A673 (cell line): ENCODE data around the gene AKT3. TPM values are rescaled to one million over a fixed set of nuclear protein-coding genes. Genes with fewer than 3 reads are reported as not detected.

Source experiments
- BruUV-seq: library from RNA; stranded (reverse); fragments of 400-500 nt; replicated peaks from 2 replicates; lab custom pipeline; 2021; lab: Mats Ljungman, UMichigan
- CTCF ChIA-PET: fragments of 300-600 bp; sonication (Branson Sonifier 250); formaldehyde crosslinking; loops from one replicate; lab custom pipeline; 2022; ENCODE audit warnings: antibody characterized with exemption; lab: Charles Lee
- POLR2A ChIA-PET: fragments of 300-600 bp; sonication (Branson Sonifier 250); formaldehyde crosslinking; loops from one replicate; lab custom pipeline; 2022; ENCODE audit warnings: antibody characterized with exemption; ENCODE audit not compliant: low non-redundant PET; lab: Charles Lee
- DNase-seq: peaks from one replicate; pipeline ENCODE4 v3.0.0-alpha.2; 2015; ENCODE audit warnings: low spot score
- H3K27ac ChIP-seq: fragments of 200-600 bp; sonication (generic); 2 replicates; pipeline ENCODE4 v1.5.1; 2016; ENCODE audit warnings: mixed run types, low read depth, mild to moderate bottlenecking, mixed read lengths, antibody characterized with exemption, low read length; ENCODE audit not compliant: poor library complexity, severe bottlenecking
- H3K27me3 ChIP-seq: fragments of 200-600 bp; sonication (generic); replicated peaks from 2 replicates; pipeline ENCODE4 v1.6.1; 2017; ENCODE audit warnings: mixed run types, low read depth, mild to moderate bottlenecking, mixed read lengths, antibody characterized with exemption, low read length; ENCODE audit not compliant: insufficient read depth, poor library complexity
- H3K36me3 ChIP-seq: fragments of 200-600 bp; sonication (generic); 2 replicates; pipeline ENCODE4 v1.6.1; 2016; ENCODE audit warnings: mixed run types, mild to moderate bottlenecking, mixed read lengths, antibody characterized with exemption, low read length; ENCODE audit not compliant: insufficient read depth, poor library complexity, severe bottlenecking
- H3K4me1 ChIP-seq: fragments of 200-600 bp; sonication (generic); 2 replicates; pipeline ENCODE4 v1.6.1; 2017; ENCODE audit warnings: mixed run types, mild to moderate bottlenecking, mixed read lengths, antibody characterized with exemption, low read length; ENCODE audit not compliant: insufficient read depth, poor library complexity, severe bottlenecking
- H3K4me3 ChIP-seq: fragments of 200-600 bp; sonication (generic); 2 replicates; pipeline ENCODE4 v1.5.1; 2016; ENCODE audit warnings: low read depth, mixed run types, mild to moderate bottlenecking, mixed read lengths, low read length; ENCODE audit not compliant: poor library complexity, severe bottlenecking
- H3K9me3 ChIP-seq: fragments of 200-600 bp; sonication (generic); 2 replicates; pipeline ENCODE4 v1.6.1; 2016; ENCODE audit warnings: mixed run types, low read depth, mild to moderate bottlenecking, mixed read lengths, antibody characterized with exemption, low read length; ENCODE audit not compliant: poor library complexity, severe bottlenecking
- EZH2 ChIP-seq: fragments of 200-600 bp; sonication (generic); IDR thresholded peaks from 2 replicates; pipeline ENCODE4 v1.6.1; 2017; ENCODE audit warnings: borderline replicate concordance, low read depth, mild to moderate bottlenecking, mixed read lengths, antibody characterized with exemption, low read length; ENCODE audit not compliant: poor library complexity, severe bottlenecking
- intact Hi-C: fragments of 100-400 bp; cut with micrococcal nuclease; formaldehyde crosslinking; loops from one replicate; pipeline ENCODE4 v1.10.0; 2022; ENCODE audit not compliant: unreplicated experiment
- total RNA-seq: library from RNA; stranded (reverse); gene quantifications from 2 replicates; pipeline ENCODE4 v1.2.3, GENCODE V29; 2021
- TF ChIP-seq, protein P1 (sequence below): fragments of 300-800, 200-600 bp; sonication (generic); conservative IDR thresholded peaks from 2 replicates; pipeline ENCODE4 v1.5.1; 2017; ENCODE audit warnings: low read depth, mild to moderate bottlenecking, antibody characterized with exemption, low read length, moderate library complexity, mixed read lengths

Gene AKT3
- total RNA-seq, 1 experiment from 2014 or later: 14.4 TPM

DNA sequence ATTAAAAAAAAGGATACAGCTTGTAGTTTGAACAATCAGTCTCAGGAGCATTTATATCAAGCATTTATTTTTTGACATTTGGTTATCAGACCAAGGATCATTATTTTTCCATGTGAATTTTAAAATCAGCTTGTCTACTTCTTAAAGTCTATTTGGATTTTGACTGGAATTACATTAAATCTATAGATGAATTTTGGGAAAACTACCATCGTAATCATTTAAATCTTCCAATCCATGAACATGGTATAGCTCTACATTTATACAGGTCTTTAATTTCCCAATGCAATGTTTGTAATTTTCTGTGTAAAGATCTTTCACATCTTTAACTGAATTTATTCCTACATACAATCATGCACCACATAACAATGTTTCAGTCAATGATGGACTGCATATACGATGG, 203.2 kb downstream of the AKT3 start:
- BruUV-seq: no TSS peak
- CTCF ChIA-PET: no interaction called here
- POLR2A ChIA-PET: no interaction called here

GRCh38 chr1:243645281-243645680, 204.8 kb downstream of the AKT3 start:
- H3K4me3 ChIP-seq: no peak overlapping the region
- no peaks in the 10 kb centered on the region for H3K4me1 ChIP-seq
- POLR2A ChIA-PET: no interaction called here
- no peaks in the 10 kb centered on the region for H3K9me3 ChIP-seq
- CTCF ChIA-PET: no interaction called here
- BruUV-seq: no TSS peak
- no peak for TF ChIP-seq EZH2
- TF ChIP-seq, protein P1, sequence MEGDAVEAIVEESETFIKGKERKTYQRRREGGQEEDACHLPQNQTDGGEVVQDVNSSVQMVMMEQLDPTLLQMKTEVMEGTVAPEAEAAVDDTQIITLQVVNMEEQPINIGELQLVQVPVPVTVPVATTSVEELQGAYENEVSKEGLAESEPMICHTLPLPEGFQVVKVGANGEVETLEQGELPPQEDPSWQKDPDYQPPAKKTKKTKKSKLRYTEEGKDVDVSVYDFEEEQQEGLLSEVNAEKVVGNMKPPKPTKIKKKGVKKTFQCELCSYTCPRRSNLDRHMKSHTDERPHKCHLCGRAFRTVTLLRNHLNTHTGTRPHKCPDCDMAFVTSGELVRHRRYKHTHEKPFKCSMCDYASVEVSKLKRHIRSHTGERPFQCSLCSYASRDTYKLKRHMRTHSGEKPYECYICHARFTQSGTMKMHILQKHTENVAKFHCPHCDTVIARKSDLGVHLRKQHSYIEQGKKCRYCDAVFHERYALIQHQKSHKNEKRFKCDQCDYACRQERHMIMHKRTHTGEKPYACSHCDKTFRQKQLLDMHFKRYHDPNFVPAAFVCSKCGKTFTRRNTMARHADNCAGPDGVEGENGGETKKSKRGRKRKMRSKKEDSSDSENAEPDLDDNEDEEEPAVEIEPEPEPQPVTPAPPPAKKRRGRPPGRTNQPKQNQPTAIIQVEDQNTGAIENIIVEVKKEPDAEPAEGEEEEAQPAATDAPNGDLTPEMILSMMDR: no peak
- intact Hi-C loops: no loop called here
- H3K36me3 ChIP-seq: no peaks in the 10 kb centered on the region
- no peaks in the 10 kb centered on the region for H3K27me3 ChIP-seq
- H3K27ac ChIP-seq: no peak overlapping the region
- DNase-seq: no peak

More for the DNA sequence above, 203.2 kb downstream of the AKT3 start:
- no peaks in the 10 kb centered on the region for H3K36me3 ChIP-seq
- intact Hi-C loops: no loop called here
- H3K27ac ChIP-seq: no peak overlapping the region
- H3K9me3 ChIP-seq: no peaks in the 10 kb centered on the region
- DNase-seq: no peak
- no peaks in the 10 kb centered on the region for H3K4me1 ChIP-seq
- no peaks in the 10 kb centered on the region for H3K27me3 ChIP-seq
- H3K4me3 ChIP-seq: no peak overlapping the region
- no peak for TF ChIP-seq EZH2
- TF ChIP-seq, protein P1: no peak

DNA sequence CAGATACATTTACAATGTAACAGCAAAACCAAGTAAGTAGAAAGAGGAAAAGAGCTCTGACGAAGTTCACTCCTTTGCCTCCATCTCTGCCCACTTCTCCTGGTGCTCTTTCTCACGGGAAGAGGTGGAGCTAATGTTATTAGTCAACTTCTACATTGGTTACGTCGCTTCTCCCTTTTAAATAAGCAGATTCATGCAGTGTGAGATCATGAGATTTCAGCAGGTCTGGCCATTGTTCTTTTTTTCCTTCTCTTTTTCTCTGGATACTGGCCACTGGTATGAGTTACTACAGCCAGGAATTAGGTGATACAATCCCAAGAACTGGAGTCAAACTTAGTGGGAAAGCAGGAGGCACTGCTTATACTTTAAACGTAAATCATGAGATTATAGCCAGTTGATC, 207.1 kb downstream of the AKT3 start:
- Histone ChIP-seq H3K36me3 (no peaks in the 10 kb centered on the region), H3K9me3 (no peaks in the 10 kb centered on the region), H3K27ac (no peak overlapping the region), H3K4me1 (no peaks in the 10 kb centered on the region), H3K4me3 (no peak overlapping the region), H3K27me3 (no peaks in the 10 kb centered on the region)
- BruUV-seq: no TSS peak
- no peak for TF ChIP-seq EZH2
- TF ChIP-seq, protein P1: no peak
- CTCF ChIA-PET: no interaction called here
- no peak for DNase-seq
- intact Hi-C loops: no loop called here
- POLR2A ChIA-PET: no interaction called here
